HS-27A (cell line): ENCODE data around the gene SLC6A17.

Experiments used
- DNase-seq: peaks from one replicate; pipeline ENCODE4 v3.0.0-alpha.2; 2012; ENCODE audit warnings: low read depth, missing footprints

The SLC6A17 gene

GRCh38 chr1:110205156-110205555 lies 54.9 kb downstream of the SLC6A17 start:
- no peak for DNase-seq

GRCh38 chr1:110205591-110206155 lies 55.4 kb downstream of the SLC6A17 start:
- DNase-seq, result no peak

GRCh38 chr1:110206261-110206920 lies 56.1 kb downstream of the SLC6A17 start:
- no peak for DNase-seq

DNA sequence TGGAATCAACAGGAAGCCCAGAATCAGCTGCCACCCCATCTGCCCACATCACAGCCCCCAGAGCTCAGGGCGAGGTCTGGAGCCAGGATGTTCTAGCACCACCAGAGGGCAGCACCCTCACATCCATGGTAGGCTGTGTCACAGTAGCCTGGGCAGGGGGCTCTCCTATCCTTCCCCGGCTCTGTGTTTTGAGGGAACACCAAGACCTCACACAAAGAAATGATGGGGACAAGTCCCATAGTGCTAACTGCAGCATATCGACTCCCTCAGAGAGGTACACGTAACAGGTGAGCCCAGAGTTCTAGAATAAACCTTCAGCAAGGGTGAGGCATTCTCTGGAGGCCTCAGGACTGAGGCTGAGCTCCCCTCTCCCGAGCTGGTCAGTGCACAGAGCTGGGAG lies 57.5 kb downstream of the SLC6A17 start:
- DNase-seq, result no peak

DNA sequence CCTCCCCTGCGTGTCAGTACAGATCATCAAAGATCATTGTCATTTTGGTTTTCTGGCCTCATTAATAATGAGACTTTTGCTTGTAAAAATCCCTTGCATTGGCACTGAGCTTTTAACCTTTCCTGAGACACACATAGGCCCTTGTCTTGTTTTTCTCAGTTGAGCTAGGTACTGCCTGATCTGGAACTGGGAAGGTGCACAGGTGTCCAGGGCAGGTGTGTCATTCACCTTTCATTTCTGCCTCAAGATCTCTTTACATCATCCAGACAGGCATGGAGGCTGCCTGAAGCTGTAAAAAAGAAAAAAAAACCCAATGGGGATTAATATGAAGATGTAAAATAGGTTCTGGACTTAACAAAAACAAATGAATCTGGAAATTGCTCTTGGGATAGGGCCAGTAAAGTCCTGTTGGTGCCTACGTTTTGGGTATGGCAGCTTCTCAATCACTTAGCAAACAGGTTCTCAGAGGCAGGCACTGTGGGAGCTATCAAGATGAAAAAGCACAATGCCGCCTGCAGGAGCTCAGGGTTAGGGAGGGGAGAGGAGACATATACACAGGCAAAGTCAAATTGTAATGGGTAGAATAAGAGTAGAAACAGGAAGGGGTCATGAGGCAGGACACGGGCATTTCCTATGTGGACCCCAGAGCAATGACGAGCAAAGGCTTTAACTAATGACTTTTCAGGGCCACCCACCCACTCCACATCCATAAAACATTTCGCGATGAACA lies 58.8 kb downstream of the SLC6A17 start:
- DNase-seq, result no peak

- DNase-seq, result no peak
Measured at GRCh38 chr1:110209715-110210603, 59.7 kb downstream of the SLC6A17 start, which contains the start of gene KCNC4. Gene KCNC4 (plus strand): TSS chr1:110210314. CDS start chr1:110211500, 1,186 bp downstream.

- no peak for DNase-seq
Measured at GRCh38 chr1:110210604-110211495, 60.6 kb downstream of the SLC6A17 start.

DNA sequence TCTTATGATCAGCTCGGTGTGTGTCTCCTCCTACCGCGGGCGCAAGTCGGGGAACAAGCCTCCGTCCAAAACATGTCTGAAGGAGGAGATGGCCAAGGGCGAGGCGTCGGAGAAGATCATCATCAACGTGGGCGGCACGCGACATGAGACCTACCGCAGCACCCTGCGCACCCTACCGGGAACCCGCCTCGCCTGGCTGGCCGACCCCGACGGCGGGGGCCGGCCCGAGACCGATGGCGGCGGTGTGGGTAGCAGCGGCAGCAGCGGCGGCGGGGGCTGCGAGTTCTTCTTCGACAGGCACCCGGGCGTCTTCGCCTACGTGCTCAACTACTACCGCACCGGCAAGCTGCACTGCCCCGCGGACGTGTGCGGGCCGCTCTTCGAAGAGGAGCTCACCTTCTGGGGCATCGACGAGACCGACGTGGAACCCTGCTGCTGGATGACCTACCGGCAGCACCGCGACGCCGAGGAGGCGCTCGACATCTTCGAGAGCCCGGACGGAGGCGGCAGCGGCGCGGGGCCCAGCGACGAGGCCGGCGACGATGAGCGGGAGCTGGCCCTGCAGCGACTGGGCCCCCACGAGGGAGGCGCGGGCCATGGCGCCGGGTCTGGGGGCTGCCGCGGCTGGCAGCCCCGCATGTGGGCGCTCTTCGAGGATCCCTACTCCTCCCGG lies 61.3 kb downstream of the SLC6A17 start:
- no peak for DNase-seq

DNA sequence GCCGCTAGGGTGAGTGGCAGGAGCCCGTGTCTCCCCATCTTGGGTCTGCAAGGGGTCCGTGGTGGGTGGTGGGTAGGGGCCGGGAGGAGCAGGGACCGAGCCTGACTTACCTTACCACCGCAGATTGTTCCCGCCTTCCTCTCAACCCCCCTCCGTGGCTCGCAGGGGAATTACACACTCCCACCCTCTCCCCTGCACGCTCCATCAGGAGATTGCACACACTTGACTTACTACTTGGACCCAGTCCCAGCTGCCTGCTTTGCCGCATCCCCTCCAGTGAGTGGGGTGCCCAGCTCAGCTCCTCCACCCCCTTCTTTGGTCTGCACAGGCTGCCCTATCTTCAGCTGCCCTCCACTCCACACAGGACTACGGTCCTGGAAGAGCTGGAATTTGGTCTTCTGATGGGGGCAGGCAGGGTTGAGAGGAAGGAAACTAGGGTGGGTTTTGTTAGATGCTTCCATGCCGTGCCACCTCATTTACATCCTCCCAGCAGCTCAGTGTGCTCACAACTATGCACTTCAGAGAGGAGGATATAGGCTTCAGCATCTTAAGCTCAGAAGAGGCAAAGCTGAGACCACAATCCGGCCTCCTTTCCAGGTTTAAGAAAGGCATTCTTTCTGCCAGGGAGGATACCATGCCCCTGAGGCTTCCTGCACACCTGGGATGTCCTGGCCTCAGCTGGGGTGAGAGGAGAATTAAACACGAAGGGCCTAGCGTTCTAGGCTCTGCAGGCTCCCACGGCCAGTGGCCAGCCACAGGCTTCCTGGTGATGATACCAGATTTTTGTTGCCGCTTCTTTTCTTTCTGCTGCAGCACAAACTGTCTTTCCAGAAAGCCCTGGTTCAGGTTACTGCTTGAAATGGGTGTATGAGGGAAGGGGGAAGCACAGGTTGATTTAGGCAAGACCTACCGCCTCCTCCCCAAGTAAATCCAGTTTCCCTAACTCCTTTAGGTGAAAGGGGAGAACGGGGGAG lies 62.2 kb downstream of the SLC6A17 start:
- no peak for DNase-seq

DNA sequence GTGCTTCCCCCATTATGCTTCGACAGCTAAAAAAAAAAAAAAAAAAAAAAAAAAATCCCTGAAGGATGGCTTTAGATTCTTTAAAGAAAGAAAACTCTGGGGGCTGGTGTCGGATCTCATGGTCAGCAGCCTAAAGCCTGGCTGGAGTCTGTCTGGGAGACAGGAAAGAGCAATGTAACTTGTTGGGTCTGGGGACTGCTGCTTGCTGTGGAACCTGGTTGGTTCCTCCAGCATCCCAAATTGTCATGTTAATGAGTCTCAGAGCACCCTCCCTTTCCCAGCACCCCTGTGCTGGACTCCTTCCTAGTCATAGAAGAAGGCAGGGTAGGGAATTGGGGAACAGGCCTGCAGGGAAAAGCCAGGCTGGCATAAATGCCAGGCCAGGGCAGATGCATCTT lies 62.8 kb downstream of the SLC6A17 start:
- DNase-seq, result no peak

DNA sequence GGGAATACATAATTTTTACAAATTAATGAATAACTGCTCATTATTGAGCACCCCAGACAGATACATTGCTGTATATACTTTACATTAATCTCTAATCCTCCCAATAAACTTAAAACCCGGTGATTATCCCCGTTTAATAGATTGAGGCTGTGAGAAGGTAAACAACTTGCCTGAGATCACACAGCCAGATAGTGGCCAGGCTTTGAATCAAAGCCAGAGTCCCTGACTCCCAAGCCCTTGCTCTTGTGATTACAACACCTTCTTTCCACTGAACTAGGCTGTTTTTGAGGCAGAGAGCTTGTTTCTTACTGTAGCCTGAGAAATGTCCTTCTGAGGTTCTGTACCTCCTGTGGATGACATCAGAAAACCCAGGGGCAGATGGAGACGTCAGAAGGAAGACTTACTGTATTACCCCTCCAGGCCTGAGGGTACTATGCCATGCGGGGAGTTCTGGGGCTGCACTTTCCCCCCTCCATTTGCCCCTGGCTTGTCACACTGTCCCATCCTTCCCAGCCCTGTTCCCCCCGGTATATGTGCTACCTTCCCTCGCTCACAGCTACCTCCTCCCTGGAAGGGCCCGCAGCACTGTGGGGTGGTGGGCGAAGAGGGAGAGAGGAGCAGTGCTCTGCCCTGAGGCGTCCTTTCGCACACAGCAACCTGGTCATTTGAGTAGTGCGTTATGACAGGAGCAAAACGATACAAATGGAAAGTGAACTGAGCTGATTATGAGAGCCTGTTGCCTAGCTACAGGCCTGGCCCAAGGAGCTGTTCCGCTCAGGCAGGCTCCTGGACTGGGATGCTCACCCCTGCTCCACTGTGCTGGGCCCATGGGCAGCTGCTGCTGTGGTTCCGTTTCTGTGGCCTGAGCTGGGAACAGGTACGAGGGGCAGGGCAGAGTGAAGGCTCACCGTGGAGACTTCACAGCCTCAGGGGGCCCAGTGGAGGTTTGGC lies 64.4 kb downstream of the SLC6A17 start:
- no peak for DNase-seq

DNA sequence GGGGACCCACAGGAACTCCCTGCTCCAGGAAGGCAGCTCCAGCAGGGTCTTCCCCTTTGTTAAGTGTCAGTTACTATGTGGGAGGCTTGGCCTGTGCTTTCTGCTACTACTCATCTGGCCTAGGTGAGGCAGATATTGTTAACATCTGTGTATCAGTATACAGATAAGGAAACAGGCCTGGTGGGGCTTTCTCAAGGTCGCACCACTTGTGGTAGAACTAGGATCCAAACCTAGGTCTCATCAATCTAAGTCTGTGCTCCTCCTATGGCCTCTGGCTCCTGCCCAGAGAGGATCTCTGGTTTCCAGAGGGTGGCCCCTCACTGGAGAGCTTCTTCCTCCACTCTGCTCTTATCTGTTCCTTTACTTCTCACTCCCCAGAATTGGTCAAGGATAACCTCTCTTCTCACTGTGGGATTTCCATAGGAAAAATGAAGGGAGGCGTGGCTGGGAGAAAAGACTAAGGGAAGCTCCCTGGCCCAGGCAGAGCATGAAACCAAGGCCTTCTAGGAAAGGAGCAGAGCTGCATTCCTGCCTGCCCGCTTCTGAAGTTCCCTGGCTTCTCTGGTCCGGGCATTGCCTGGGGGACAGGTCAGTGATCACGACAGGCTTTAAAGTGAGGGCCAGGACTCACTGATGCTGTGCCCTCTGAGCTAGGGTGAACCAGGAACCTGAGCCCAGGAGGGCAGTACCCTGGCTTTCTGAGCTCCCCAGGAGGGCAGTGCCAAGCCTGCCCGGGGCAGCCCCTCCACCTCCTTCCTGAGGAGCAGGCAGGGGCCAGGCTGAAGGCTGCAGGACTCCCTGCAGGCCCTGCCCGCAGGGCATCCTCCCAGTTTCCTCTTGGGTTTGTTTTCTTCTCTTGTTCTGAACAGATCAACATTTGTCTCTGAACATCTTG lies 65.6 kb downstream of the SLC6A17 start:
- DNase-seq, result no peak

GRCh38 chr1:110216844-110217444 lies 66.7 kb downstream of the SLC6A17 start:
- DNase-seq, result no peak

- no peak for DNase-seq
Measured at GRCh38 chr1:110218137-110218536, 67.8 kb downstream of the SLC6A17 start.

DNA sequence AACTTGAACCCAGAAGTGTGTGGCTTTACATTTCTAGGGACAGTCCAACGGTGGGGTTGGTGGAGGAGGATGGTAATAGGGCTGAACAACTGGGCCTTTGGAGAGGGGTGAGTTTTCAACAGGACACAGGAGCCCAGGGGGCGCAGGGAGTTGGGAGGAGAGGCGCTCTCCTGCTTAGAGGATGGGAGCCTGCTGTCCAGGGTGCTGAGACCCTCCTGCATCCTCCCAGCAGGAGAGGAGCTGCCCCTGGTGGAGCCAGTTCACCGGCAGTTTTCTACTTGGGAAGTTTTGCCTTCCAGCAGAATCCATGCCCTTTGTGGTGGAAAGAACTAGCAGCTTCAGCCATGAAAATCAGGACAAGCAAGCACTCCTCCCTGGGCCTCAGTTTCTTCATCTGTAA lies 68.4 kb downstream of the SLC6A17 start:
- DNase-seq, result no peak

DNA sequence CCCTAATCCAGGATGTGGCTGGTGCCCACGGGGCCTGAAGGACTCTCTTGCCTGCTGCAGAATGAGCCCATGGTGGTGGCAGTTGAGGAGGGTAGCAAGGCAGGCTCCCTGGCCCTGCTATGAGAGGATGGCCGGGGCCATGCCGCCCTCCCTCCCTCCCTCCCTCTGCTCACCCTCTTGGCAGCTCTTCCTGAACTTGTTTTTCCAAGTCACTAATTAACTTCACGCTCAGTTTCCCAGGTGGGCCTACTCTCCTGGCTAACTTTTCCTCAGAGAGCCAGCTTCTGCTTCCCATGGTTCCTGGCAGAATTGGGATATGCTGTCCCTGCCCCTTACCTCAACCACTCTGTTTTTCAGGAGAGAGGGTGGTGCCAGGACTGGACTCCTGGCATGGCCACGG lies 70.0 kb downstream of the SLC6A17 start:
- DNase-seq, result no peak

DNA sequence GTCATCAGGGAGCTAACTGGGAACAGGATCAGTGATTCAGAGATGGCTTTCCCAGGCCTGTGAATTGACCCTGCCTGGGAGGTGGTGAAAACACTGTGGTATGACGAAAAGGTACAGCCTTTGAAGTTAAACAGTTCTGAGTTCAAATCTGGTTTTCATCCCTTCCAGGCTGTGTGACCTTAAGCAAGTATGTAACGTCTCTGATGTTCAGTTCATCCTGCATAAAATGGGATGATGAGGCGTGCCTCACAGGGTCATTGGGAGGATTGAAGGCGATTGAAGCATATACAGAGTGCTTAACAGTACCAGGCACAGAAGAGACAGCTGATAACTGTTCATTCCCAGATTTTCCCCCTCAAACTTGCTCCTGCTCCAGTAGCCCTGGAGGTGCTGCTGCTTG lies 70.8 kb downstream of the SLC6A17 start:
- DNase-seq, result no peak
